Measurements from ENCODE around the gene HEY2.

DNA sequence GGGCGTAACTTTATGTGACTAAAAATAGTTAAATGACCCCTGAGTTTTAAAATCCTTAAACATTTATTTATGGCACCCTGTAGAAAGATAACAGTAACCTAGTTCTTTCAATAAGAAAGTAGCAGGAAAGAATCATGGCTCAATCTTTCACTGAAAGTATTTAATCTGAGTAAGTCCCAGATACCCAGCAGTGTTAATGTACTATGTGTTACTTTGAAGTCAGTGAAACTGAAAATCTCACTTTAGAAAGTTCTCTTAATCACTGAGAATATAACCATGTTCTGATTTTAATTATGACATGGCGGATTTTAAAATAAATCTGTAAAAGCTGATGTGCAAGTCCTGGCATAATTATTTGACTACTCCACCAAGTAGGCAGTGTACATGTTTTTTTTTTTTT lies 8.1 kb upstream of the HEY2 start:
- TF ChIP-seq, protein P1, sequence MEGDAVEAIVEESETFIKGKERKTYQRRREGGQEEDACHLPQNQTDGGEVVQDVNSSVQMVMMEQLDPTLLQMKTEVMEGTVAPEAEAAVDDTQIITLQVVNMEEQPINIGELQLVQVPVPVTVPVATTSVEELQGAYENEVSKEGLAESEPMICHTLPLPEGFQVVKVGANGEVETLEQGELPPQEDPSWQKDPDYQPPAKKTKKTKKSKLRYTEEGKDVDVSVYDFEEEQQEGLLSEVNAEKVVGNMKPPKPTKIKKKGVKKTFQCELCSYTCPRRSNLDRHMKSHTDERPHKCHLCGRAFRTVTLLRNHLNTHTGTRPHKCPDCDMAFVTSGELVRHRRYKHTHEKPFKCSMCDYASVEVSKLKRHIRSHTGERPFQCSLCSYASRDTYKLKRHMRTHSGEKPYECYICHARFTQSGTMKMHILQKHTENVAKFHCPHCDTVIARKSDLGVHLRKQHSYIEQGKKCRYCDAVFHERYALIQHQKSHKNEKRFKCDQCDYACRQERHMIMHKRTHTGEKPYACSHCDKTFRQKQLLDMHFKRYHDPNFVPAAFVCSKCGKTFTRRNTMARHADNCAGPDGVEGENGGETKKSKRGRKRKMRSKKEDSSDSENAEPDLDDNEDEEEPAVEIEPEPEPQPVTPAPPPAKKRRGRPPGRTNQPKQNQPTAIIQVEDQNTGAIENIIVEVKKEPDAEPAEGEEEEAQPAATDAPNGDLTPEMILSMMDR (IDR thresholded peaks at IDR 0.05; ENCODE audit: low read length) = no peak
- no peak for TF ChIP-seq EZH2 (optimal IDR thresholded peaks at IDR 0.05; ENCODE audit: low read depth, low read length)
